ENCODE measurements around the gene BRAF. TPM values are rescaled to one million over a fixed set of nuclear protein-coding genes. Genes with fewer than 3 reads are reported as not detected.
"Not testable (repeated sequence)": the region's sequence is repeated elsewhere in the genome, so short reads cannot be mapped to it uniquely, and the experiment has no call there.

BRAF gene
- total and polyA plus RNA-seq, 4 donors = 4.1 to 55.5 (median 29.9) TPM

- Histone ChIP-seq H3K27ac (ENCODE audit: low read depth in 1 of 2, low read length in 2 of 2) (no peak overlapping the region), H3K36me3 (ENCODE audit: control insufficient read depth in 1 of 2, insufficient read depth in 2 of 2, low read length in 1 of 2) (peaks cover 4 to 6% of the 10 kb centered on the region in 2 donors), H3K4me1 (ENCODE audit: control insufficient read depth in 1 of 2, insufficient read depth in 2 of 2, low read length in 2 of 2) (no peaks in the 10 kb centered on the region), H3K4me3 (ENCODE audit: low read length in 2 of 2) (no peak overlapping the region), H3K9me3 (ENCODE audit: control insufficient read depth, low read length) (no peaks in the 10 kb centered on the region), H3K27me3 (ENCODE audit: control insufficient read depth in 1 of 2, insufficient read depth in 2 of 2, low read length in 1 of 2) (no peaks in the 10 kb centered on the region)
- 88 to 89% methylated on average over 3 of the region's 3 CpGs for WGBS, 2 donors
- DNase-seq (no peak), ATAC-seq (ENCODE audit: low FRiP score) (no peak)
- intact Hi-C loops (cut with DNase I) = no loop called here
Measured at GRCh38 chr7:140677496-140677895, 247.2 kb downstream of the BRAF start.

DNA sequence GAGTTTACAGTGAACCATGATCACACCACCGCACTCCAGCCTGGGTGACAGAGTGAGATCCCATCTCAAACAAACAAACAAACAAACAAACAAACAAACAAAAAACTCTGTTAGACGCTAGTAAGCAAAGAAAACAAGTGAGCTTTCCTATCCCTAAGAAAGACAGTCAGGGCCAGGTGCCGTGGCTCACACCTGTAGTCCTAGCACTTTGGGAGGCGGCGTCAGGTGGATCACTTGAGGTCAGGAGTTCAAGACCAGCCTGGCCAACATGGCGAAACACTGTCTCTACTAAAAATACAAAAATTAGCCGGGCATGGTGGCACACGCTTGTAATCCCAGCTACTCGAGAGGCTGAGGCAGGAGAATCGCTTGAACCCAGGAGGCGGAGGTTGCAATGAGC lies 247.8 kb downstream of the BRAF start:
- 92 to 95% methylated on average over 11 of the region's 11 CpGs for WGBS, 2 donors
- ATAC-seq (ENCODE audit: low FRiP score); H3K36me3 ChIP-seq (ENCODE audit: control insufficient read depth in 1 of 2, insufficient read depth in 2 of 2, low read length in 1 of 2); intact Hi-C loops (cut with DNase I); DNase-seq; H3K4me1 ChIP-seq (ENCODE audit: control insufficient read depth in 1 of 2, insufficient read depth in 2 of 2, low read length in 2 of 2); H3K27ac ChIP-seq (ENCODE audit: low read depth in 1 of 2, low read length in 2 of 2); H3K9me3 ChIP-seq (ENCODE audit: control insufficient read depth, low read length); H3K4me3 ChIP-seq (ENCODE audit: low read length in 2 of 2); H3K27me3 ChIP-seq (ENCODE audit: control insufficient read depth in 1 of 2, insufficient read depth in 2 of 2, low read length in 1 of 2): not testable (repeated sequence)

GRCh38 chr7:140676306-140676705 lies 248.4 kb downstream of the BRAF start:
- ATAC-seq (ENCODE audit: low FRiP score) = no peak
- Histone ChIP-seq H3K27me3 (ENCODE audit: control insufficient read depth in 1 of 2, insufficient read depth in 2 of 2, low read length in 1 of 2) (no peaks in the 10 kb centered on the region), H3K4me3 (ENCODE audit: low read length in 2 of 2) (no peak overlapping the region), H3K27ac (ENCODE audit: low read depth in 1 of 2, low read length in 2 of 2) (no peak overlapping the region), H3K36me3 (ENCODE audit: control insufficient read depth in 1 of 2, insufficient read depth in 2 of 2, low read length in 1 of 2) (peaks cover 0 to 6% of the 10 kb centered on the region in 2 donors), H3K4me1 (ENCODE audit: control insufficient read depth in 1 of 2, insufficient read depth in 2 of 2, low read length in 2 of 2) (no peaks in the 10 kb centered on the region), H3K9me3 (ENCODE audit: control insufficient read depth, low read length) (no peaks in the 10 kb centered on the region)
- intact Hi-C loops (cut with DNase I) = no loop called here
- no peak for DNase-seq
- WGBS, 2 donors = 88 to 94% methylated on average over 3 of the region's 3 CpGs

GRCh38 chr7:140675726-140676125 lies 249.0 kb downstream of the BRAF start:
- Histone ChIP-seq H3K4me1 (ENCODE audit: control insufficient read depth in 1 of 2, insufficient read depth in 2 of 2, low read length in 2 of 2) (no peaks in the 10 kb centered on the region), H3K27ac (ENCODE audit: low read depth in 1 of 2, low read length in 2 of 2) (no peak overlapping the region), H3K9me3 (ENCODE audit: control insufficient read depth, low read length) (no peaks in the 10 kb centered on the region), H3K4me3 (ENCODE audit: low read length in 2 of 2) (no peak overlapping the region), H3K36me3 (ENCODE audit: control insufficient read depth in 1 of 2, insufficient read depth in 2 of 2, low read length in 1 of 2) (peaks cover 0 to 3% of the 10 kb centered on the region in 2 donors), H3K27me3 (ENCODE audit: control insufficient read depth in 1 of 2, insufficient read depth in 2 of 2, low read length in 1 of 2) (no peaks in the 10 kb centered on the region)
- WGBS, 2 donors = 71 to 80% methylated on average over 4 of the region's 4 CpGs
- no peak for ATAC-seq (ENCODE audit: low FRiP score)
- intact Hi-C loops (cut with DNase I) = no loop called here
- DNase-seq = no peak

- H3K4me3 ChIP-seq (ENCODE audit: low read length in 2 of 2) = no peak overlapping the region
- H3K4me1 ChIP-seq (ENCODE audit: control insufficient read depth in 1 of 2, insufficient read depth in 2 of 2, low read length in 2 of 2) = no peaks in the 10 kb centered on the region
- no peaks in the 10 kb centered on the region for H3K27me3 ChIP-seq (ENCODE audit: control insufficient read depth in 1 of 2, insufficient read depth in 2 of 2, low read length in 1 of 2)
- ATAC-seq (ENCODE audit: low FRiP score) (peak; percentile 64), DNase-seq (no peak)
- WGBS, 2 donors = 55 to 57% methylated on average over 8 of the region's 8 CpGs
- no peaks in the 10 kb centered on the region for H3K9me3 ChIP-seq (ENCODE audit: control insufficient read depth, low read length)
- peaks cover 0 to 3% of the 10 kb centered on the region in 2 donors for H3K36me3 ChIP-seq (ENCODE audit: control insufficient read depth in 1 of 2, insufficient read depth in 2 of 2, low read length in 1 of 2)
- intact Hi-C loops (cut with DNase I) = loop anchor here in 1 of 2 donors (5.0 kb wide), 1 partner anchor 337 kb away; the partner anchor contains the start of gene MRPS33
- H3K27ac ChIP-seq (ENCODE audit: low read depth in 1 of 2, low read length in 2 of 2) = no peak overlapping the region
Measured at GRCh38 chr7:140674899-140675701, 249.6 kb downstream of the BRAF start.

DNA sequence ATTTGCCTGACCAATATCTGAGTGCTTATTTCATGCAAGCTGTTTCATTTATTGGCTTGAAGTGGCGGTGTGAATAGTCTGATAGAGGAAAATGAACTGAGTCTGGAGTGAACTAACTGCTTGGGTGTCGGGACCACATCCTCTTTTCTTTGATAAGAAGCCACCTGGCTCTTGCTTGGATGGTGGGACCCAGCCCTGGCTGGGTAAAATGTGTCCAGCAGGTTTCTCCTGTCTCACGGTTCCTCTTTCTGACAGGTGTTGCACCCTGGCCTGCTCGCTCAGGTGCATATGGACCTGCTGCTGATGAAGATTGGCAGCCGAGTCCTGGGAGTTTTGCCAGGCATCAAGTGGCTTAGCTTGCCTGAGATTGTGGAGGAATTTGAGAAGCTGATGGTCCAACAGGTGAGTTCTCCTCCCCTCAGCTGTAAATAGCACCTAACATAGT lies 250.4 kb downstream of the BRAF start:
- no peak overlapping the region for H3K27ac ChIP-seq (ENCODE audit: low read depth in 1 of 2, low read length in 2 of 2)
- DNase-seq (peak in 1 of 2 donors; percentile 49), ATAC-seq (ENCODE audit: low FRiP score) (no peak)
- no peaks in the 10 kb centered on the region for H3K4me1 ChIP-seq (ENCODE audit: control insufficient read depth in 1 of 2, insufficient read depth in 2 of 2, low read length in 2 of 2)
- no peaks in the 10 kb centered on the region for H3K27me3 ChIP-seq (ENCODE audit: control insufficient read depth in 1 of 2, insufficient read depth in 2 of 2, low read length in 1 of 2)
- H3K4me3 ChIP-seq (ENCODE audit: low read length in 2 of 2) = no peak overlapping the region
- peaks cover 0 to 3% of the 10 kb centered on the region in 2 donors for H3K36me3 ChIP-seq (ENCODE audit: control insufficient read depth in 1 of 2, insufficient read depth in 2 of 2, low read length in 1 of 2)
- intact Hi-C loops (cut with DNase I) = loop anchor here in 1 of 2 donors (5.0 kb wide), 1 partner anchor 338 kb away; the partner anchor contains the start of gene MRPS33
- no peaks in the 10 kb centered on the region for H3K9me3 ChIP-seq (ENCODE audit: control insufficient read depth, low read length)
- 89 to 96% methylated on average over 5 of the region's 5 CpGs for WGBS, 2 donors

DNA sequence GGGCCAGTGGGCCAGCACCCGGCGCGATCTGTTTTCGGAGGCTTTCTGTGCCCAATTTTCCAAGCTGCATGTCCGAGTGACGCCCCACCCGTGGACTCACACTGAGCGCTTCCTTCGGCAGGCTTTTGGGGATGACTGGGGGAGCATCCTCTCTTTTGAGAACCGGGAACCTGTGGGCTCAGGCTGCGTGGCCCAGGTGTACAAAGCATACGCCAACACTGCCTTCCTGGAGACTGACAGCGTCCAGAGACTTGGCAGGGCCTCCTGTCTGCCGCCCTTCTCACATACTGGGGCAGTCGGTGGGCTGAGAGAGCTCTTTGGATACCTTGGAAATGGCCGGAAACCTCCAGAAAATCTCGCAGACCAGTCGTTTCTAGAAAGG lies 251.0 kb downstream of the BRAF start:
- DNase-seq = no peak
- H3K27ac ChIP-seq (ENCODE audit: low read depth in 1 of 2, low read length in 2 of 2) = peak overlapping the region in 1 of 2 donors; percentile 53
- H3K27me3 ChIP-seq (ENCODE audit: control insufficient read depth in 1 of 2, insufficient read depth in 2 of 2, low read length in 1 of 2) = no peaks in the 10 kb centered on the region
- peak overlapping the region; percentile 72 to 95 for H3K4me3 ChIP-seq (ENCODE audit: low read length in 2 of 2)
- no peaks in the 10 kb centered on the region for H3K4me1 ChIP-seq (ENCODE audit: control insufficient read depth in 1 of 2, insufficient read depth in 2 of 2, low read length in 2 of 2)
- ATAC-seq (ENCODE audit: low FRiP score) = peak; percentile 37
- H3K36me3 ChIP-seq (ENCODE audit: control insufficient read depth in 1 of 2, insufficient read depth in 2 of 2, low read length in 1 of 2) = no peaks in the 10 kb centered on the region
- WGBS, 2 donors = 19 to 20% methylated on average over 18 of the region's 18 CpGs
- intact Hi-C loops (cut with DNase I) = loop anchor here in 1 of 2 donors (5.0 kb wide), 1 partner anchor 339 kb away; the partner anchor contains the start of gene MRPS33
- no peaks in the 10 kb centered on the region for H3K9me3 ChIP-seq (ENCODE audit: control insufficient read depth, low read length)

DNA sequence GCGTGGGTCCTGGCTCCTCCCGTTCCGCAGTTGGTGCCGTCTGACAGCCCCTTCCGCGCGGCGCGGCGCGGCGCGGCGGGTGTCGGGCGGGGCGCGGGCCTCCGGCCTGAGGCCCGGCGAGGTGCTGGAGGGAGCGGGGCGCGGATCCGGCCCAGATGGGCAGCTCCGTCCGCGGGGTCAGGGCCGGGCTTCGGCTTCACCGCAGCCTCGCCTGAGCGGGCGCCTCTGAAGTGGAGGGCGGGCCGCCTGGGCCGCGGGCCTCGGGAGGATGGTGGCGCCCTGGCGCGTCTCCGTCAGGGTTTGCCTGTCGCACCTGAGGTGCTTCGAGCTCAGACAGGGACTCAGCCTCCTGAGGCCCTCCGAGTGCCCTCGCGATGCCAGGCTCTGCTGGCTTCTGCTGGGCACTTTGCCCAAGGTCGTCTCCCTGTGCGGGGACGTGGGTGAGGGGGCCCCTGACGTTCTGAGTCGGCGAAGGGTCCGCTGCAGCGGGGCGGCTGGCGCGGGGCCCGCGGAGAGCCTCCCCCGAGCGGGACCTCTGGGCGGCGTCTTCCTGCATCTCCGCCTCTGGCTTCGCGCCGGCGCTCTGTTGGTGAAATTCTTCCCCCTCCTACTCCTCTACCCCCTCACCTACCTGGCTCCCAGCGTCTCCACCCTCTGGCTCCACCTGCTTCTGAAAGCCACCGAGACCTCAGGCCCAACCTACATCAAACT lies 251.5 kb downstream of the BRAF start:
- peak; percentile 44 for ATAC-seq (ENCODE audit: low FRiP score)
- Histone ChIP-seq H3K4me3 (ENCODE audit: low read length in 2 of 2) (peak overlapping the region; percentile 72 to 95), H3K36me3 (ENCODE audit: control insufficient read depth in 1 of 2, insufficient read depth in 2 of 2, low read length in 1 of 2) (no peaks in the 10 kb centered on the region), H3K4me1 (ENCODE audit: control insufficient read depth in 1 of 2, insufficient read depth in 2 of 2, low read length in 2 of 2) (no peaks in the 10 kb centered on the region), H3K27ac (ENCODE audit: low read depth in 1 of 2, low read length in 2 of 2) (peak overlapping the region in 1 of 2 donors; percentile 53), H3K9me3 (ENCODE audit: control insufficient read depth, low read length) (no peaks in the 10 kb centered on the region), H3K27me3 (ENCODE audit: control insufficient read depth in 1 of 2, insufficient read depth in 2 of 2, low read length in 1 of 2) (no peaks in the 10 kb centered on the region)
- WGBS, 2 donors = 0% methylated on average over 55 to 72 of the region's 72 CpGs
- intact Hi-C loops (cut with DNase I) = loop anchor here in 1 of 2 donors (5.0 kb wide), 1 partner anchor 339 kb away; the partner anchor contains the start of gene MRPS33
- DNase-seq = peak; percentile 65 to 82

All from aorta (tissue), 5 donors.